Measurements from ENCODE around the gene SEMA3C.

Gene SEMA3C

GRCh38 chr7:80847895-80848294, 71.0 kb downstream of the SEMA3C start:
- no peak for DNase-seq

- DNase-seq, result no peak
Measured at GRCh38 chr7:80847027-80847426, 71.8 kb downstream of the SEMA3C start.

- DNase-seq, result no peak
Measured at GRCh38 chr7:80844916-80845315, 73.9 kb downstream of the SEMA3C start.

- DNase-seq, result no peak
Measured at GRCh38 chr7:80843018-80843677, 75.7 kb downstream of the SEMA3C start.

- no peak for DNase-seq
Measured at GRCh38 chr7:80842022-80842790, 76.6 kb downstream of the SEMA3C start.

GRCh38 chr7:80841423-80841955, 77.4 kb downstream of the SEMA3C start:
- DNase-seq, result no peak

- DNase-seq, result no peak
Measured at GRCh38 chr7:80840681-80841080, 78.2 kb downstream of the SEMA3C start.

- no peak for DNase-seq
Measured at GRCh38 chr7:80839855-80840254, 79.0 kb downstream of the SEMA3C start.

GRCh38 chr7:80838643-80839042, 80.2 kb downstream of the SEMA3C start:
- no peak for DNase-seq

- DNase-seq, result no peak
Measured at GRCh38 chr7:80837345-80837744, 81.5 kb downstream of the SEMA3C start.

- no peak for DNase-seq
Measured at GRCh38 chr7:80835251-80835650, 83.6 kb downstream of the SEMA3C start.

- DNase-seq, result no peak
Measured at GRCh38 chr7:80833289-80834268, 85.3 kb downstream of the SEMA3C start.

GRCh38 chr7:80832006-80832405, 86.8 kb downstream of the SEMA3C start:
- no peak for DNase-seq

- no peak for DNase-seq
Measured at GRCh38 chr7:80830584-80831285, 88.1 kb downstream of the SEMA3C start.

- DNase-seq, result no peak
Measured at GRCh38 chr7:80830010-80830409, 88.8 kb downstream of the SEMA3C start.

- no peak for DNase-seq
Measured at GRCh38 chr7:80829527-80829926, 89.3 kb downstream of the SEMA3C start.

GRCh38 chr7:80827239-80827633, 91.6 kb downstream of the SEMA3C start:
- DNase-seq, result no peak

- DNase-seq, result no peak
Measured at GRCh38 chr7:80826520-80827238, 92.2 kb downstream of the SEMA3C start.

- no peak for DNase-seq
Measured at GRCh38 chr7:80825499-80825898, 93.4 kb downstream of the SEMA3C start.

GRCh38 chr7:80824253-80824652, 94.6 kb downstream of the SEMA3C start:
- DNase-seq, result no peak

- no peak for DNase-seq
Measured at GRCh38 chr7:80823057-80823456, 95.8 kb downstream of the SEMA3C start.

Data from right forelimb (tissue), 1 donor.